Adrenal gland (tissue), 5 donors: Measurements from ENCODE around the gene GABRR3.

ENCODE experiments used
- POLR2A ChIP-seq, 2 donors: fragments of 450-650 bp; IDR thresholded peaks; one replicate each; pipeline ENCODE4 v1.6.1; 2017; ENCODE audit warnings: antibody characterized with exemption in 2 of 2, mild to moderate bottlenecking in 2 of 2, moderate library complexity in 1 of 2
- TF ChIP-seq, protein P1 (sequence below), 6 experiments: fragments of 450-650 bp in 4 of 6; fragments of 200-600 bp in 2 of 6; sonication (generic) in 1 of 6; IDR thresholded peaks; 1 replicate in 5 of 6; 2 replicates in 1 of 6; pipeline versions ENCODE4 v1.5.1 to v1.8.0; 2016 to 2021; ENCODE audit warnings: antibody characterized with exemption in 6 of 6, mild to moderate bottlenecking in 2 of 6, moderate library complexity in 1 of 6
- donor health status: DM: no; HTN: no; CAD: no.

DNA sequence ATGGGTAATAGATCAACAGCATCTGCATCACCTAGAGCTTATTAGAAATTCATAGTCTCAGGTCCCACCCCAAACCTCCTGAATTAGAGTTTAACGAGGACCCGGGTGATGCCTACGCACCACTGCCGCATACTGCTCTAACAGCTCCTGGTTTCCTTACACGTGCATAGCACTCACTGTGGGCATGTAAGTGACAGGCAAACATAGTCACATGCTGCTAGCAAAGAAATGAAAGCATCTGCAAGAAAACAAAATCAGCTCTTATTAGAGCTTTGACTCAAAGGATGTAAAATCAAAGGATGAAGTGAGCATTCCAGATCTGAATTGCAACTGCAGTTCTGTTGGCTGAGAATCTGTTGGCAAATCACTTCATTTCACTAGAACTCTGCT, 43.8 kb downstream of the GABRR3 start:
- TF ChIP-seq, protein P1, sequence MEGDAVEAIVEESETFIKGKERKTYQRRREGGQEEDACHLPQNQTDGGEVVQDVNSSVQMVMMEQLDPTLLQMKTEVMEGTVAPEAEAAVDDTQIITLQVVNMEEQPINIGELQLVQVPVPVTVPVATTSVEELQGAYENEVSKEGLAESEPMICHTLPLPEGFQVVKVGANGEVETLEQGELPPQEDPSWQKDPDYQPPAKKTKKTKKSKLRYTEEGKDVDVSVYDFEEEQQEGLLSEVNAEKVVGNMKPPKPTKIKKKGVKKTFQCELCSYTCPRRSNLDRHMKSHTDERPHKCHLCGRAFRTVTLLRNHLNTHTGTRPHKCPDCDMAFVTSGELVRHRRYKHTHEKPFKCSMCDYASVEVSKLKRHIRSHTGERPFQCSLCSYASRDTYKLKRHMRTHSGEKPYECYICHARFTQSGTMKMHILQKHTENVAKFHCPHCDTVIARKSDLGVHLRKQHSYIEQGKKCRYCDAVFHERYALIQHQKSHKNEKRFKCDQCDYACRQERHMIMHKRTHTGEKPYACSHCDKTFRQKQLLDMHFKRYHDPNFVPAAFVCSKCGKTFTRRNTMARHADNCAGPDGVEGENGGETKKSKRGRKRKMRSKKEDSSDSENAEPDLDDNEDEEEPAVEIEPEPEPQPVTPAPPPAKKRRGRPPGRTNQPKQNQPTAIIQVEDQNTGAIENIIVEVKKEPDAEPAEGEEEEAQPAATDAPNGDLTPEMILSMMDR (IDR thresholded peaks at IDR 0.05): no peak
- no peak for TF ChIP-seq POLR2A (IDR thresholded peaks at IDR 0.05)
